ENCODE data around the gene PLCD3. TPM values are rescaled to one million over a fixed set of nuclear protein-coding genes. Genes with fewer than 3 reads are reported as not detected.
A peak's percentile ranks its signal among the peaks of the same experiment; 100 is the strongest.

Gene PLCD3
- total and polyA plus RNA-seq, 2 of the 13 experiments (the other 11 are each of a cell fraction or from before 2014, with no cell fraction given): 11.3 to 39.1 TPM

DNA sequence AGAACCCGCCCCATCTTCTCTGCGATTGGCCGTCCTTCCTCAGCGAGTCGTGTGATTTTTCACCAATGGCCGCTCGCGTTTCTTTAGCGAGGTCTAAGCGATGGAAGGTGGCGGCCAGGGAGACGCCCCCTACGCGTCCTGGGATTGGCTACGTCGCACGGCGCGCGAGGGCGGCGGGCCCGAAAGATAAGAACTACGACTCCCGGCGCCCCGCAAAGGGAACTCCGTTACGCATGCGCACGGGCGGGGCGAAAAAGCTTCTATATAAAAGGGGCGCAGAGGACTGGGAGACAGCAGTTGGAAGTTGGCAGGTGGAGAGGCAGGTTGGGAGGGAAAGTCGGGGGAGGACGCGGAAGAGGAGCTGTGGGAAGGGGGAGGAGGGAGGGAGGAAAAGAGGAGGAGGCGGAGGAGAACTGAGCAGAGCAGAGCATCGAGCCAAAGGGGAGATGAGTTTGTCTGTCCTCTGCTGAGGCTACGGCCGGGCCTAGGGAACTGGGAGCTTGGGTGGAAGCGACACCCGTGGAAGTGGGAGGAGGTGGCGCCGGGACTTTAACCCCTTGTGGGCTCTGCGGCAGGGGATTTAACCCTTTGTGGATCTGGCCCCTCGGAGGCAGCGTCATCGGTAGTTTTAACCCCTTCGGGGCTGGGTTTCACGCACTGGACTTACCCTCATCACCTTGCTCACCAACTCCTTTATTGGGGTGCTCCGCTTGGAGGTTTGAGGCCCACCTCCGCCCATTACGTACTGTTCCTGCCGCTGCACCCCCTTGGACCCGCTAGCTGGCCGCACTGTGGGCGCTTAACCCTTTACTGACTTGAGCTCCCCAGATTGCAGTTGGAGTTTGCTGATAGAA is 16.1 kb upstream of the PLCD3 start, which contains the start of gene HEXIM1 (continued):
- TF ChIP-seq, protein P1, sequence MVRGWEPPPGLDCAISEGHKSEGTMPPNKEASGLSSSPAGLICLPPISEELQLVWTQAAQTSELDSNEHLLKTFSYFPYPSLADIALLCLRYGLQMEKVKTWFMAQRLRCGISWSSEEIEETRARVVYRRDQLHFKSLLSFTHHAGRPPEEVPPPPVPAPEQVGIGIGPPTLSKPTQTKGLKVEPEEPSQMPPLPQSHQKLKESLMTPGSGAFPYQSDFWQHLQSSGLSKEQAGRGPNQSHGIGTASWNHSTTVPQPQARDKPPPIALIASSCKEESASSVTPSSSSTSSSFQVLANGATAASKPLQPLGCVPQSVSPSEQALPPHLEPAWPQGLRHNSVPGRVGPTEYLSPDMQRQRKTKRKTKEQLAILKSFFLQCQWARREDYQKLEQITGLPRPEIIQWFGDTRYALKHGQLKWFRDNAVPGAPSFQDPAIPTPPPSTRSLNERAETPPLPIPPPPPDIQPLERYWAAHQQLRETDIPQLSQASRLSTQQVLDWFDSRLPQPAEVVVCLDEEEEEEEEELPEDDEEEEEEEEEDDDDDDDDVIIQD (CRISPR knock-in tag; IDR thresholded peaks at IDR 0.05; ENCODE audit: low read depth): peak; percentile 61; the same call in 1 of the 2 replicates
- TF ChIP-seq RBM39 (IDR thresholded peaks at IDR 0.05; ENCODE audit: low read depth, low read length, poor library complexity, severe bottlenecking) (peak; percentile 98), ATRX (CRISPR knock-in tag; IDR thresholded peaks at IDR 0.05; ENCODE audit: borderline replicate concordance) (0 out of 2 replicates have a peak, but pooled peaks have one; percentile 50), ZC3H13 (CRISPR knock-in tag; IDR thresholded peaks at IDR 0.05) (peak; percentile 91), MXI1 (IDR thresholded peaks at IDR 0.05; ENCODE audit: borderline replicate concordance, low read depth, low read length) (peak; percentile 86; the same call in 2 of the 3 replicates), ZNF75D (CRISPR knock-in tag; IDR thresholded peaks at IDR 0.05; ENCODE audit: borderline replicate concordance) (0 out of 2 replicates have a peak, but pooled peaks have one; percentile 54), ELF3 (CRISPR knock-in tag; IDR thresholded peaks at IDR 0.05) (peak; percentile 93), DNMT3B (CRISPR knock-in tag; conservative IDR thresholded peaks at IDR 0.05) (peak; percentile 82), THAP11 (CRISPR knock-in tag; IDR thresholded peaks at IDR 0.05) (peak; percentile 93), HNRNPL (IDR thresholded peaks at IDR 0.05; ENCODE audit: low read depth, low read length) (0 out of 2 replicates have a peak, but pooled peaks have one; percentile 69), MTA3 (CRISPR knock-in tag; IDR thresholded peaks at IDR 0.05) (no peak), ZNF350 (CRISPR knock-in tag; IDR thresholded peaks at IDR 0.05; ENCODE audit: borderline replicate concordance, low read depth) (peak; percentile 82), SIN3A (IDR thresholded peaks at IDR 0.05; ENCODE audit: borderline replicate concordance, low read depth, low read length) (peak; percentile 95), ISL2 (CRISPR knock-in tag; IDR thresholded peaks at IDR 0.05) (peak; percentile 63; the same call in 1 of the 2 replicates), RAD21 (CRISPR knock-in tag; IDR thresholded peaks at IDR 0.05) (peak; percentile 84)
- TF ChIP-seq, protein P2, sequence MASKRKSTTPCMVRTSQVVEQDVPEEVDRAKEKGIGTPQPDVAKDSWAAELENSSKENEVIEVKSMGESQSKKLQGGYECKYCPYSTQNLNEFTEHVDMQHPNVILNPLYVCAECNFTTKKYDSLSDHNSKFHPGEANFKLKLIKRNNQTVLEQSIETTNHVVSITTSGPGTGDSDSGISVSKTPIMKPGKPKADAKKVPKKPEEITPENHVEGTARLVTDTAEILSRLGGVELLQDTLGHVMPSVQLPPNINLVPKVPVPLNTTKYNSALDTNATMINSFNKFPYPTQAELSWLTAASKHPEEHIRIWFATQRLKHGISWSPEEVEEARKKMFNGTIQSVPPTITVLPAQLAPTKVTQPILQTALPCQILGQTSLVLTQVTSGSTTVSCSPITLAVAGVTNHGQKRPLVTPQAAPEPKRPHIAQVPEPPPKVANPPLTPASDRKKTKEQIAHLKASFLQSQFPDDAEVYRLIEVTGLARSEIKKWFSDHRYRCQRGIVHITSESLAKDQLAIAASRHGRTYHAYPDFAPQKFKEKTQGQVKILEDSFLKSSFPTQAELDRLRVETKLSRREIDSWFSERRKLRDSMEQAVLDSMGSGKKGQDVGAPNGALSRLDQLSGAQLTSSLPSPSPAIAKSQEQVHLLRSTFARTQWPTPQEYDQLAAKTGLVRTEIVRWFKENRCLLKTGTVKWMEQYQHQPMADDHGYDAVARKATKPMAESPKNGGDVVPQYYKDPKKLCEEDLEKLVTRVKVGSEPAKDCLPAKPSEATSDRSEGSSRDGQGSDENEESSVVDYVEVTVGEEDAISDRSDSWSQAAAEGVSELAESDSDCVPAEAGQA (IDR thresholded peaks at IDR 0.05; ENCODE audit: low read depth): peak; percentile 60; the same call in 1 of the 2 replicates
- TF ChIP-seq, protein P2 (CRISPR knock-in tag; IDR thresholded peaks at IDR 0.05; ENCODE audit: borderline replicate concordance): no peak
- TF ChIP-seq, protein P3, sequence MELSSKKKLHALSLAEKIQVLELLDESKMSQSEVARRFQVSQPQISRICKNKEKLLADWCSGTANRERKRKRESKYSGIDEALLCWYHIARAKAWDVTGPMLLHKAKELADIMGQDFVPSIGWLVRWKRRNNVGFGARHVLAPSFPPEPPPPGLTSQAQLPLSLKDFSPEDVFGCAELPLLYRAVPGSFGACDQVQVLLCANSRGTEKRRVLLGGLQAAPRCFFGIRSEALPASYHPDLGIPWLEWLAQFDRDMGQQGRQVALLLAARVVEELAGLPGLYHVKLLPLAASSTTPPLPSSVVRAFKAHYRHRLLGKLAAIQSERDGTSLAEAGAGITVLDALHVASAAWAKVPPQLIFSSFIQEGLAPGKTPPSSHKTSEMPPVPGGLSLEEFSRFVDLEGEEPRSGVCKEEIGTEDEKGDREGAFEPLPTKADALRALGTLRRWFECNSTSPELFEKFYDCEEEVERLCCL (CRISPR knock-in tag; IDR thresholded peaks at IDR 0.05; ENCODE audit: borderline replicate concordance): no peak
- TF ChIP-seq, protein P4, sequence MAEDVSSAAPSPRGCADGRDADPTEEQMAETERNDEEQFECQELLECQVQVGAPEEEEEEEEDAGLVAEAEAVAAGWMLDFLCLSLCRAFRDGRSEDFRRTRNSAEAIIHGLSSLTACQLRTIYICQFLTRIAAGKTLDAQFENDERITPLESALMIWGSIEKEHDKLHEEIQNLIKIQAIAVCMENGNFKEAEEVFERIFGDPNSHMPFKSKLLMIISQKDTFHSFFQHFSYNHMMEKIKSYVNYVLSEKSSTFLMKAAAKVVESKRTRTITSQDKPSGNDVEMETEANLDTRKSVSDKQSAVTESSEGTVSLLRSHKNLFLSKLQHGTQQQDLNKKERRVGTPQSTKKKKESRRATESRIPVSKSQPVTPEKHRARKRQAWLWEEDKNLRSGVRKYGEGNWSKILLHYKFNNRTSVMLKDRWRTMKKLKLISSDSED (CRISPR knock-in tag; IDR thresholded peaks at IDR 0.05): 0 out of 2 replicates have a peak, but pooled peaks have one; percentile 41
